IPS-11a (cell line): ENCODE data around the gene CDHR5.

Experiments
- H3K4me3 ChIP-seq: one replicate; pipeline ENCODE4 v1.5.1; 2013; ENCODE audit warnings: low read depth, low read length, control low read depth

Gene CDHR5

GRCh38 chr11:569158-569885 lies 55.4 kb downstream of the CDHR5 start:
- peak overlapping the region; percentile 47 for H3K4me3 ChIP-seq

GRCh38 chr11:568306-569157 lies 56.2 kb downstream of the CDHR5 start:
- peak overlapping the region; percentile 47 for H3K4me3 ChIP-seq

GRCh38 chr11:567629-568292 lies 57.0 kb downstream of the CDHR5 start:
- peak overlapping the region; percentile 45 for H3K4me3 ChIP-seq

- no peak overlapping the region for H3K4me3 ChIP-seq
These were observed 57.6 kb downstream of the CDHR5 start for GRCh38 chr11:567011-567628.
